Measurements from ENCODE around the gene CUBN.

Gene CUBN

GRCh38 chr10:16960551-16960950, 169.1 kb downstream of the CUBN start:
- Histone ChIP-seq H3K9me3 (ENCODE audit: control insufficient read depth, insufficient read depth, low read length) (no peaks in the 10 kb centered on the region), H3K4me1 (ENCODE audit: control insufficient read depth, insufficient read depth, low read length) (no peaks in the 10 kb centered on the region), H3K9ac (ENCODE audit: low read depth, low read length) (no peak overlapping the region), H3K36me3 (ENCODE audit: control insufficient read depth, insufficient read depth, low read length) (no peaks in the 10 kb centered on the region), H3K27me3 (ENCODE audit: control insufficient read depth, insufficient read depth, low read length) (no peaks in the 10 kb centered on the region), H3K4me3 (ENCODE audit: low read depth, low read length) (no peak overlapping the region)

GRCh38 chr10:16957038-16957437, 172.6 kb downstream of the CUBN start:
- no peaks in the 10 kb centered on the region for H3K27me3 ChIP-seq (ENCODE audit: control insufficient read depth, insufficient read depth, low read length)
- H3K9ac ChIP-seq (ENCODE audit: low read depth, low read length): no peak overlapping the region
- H3K4me3 ChIP-seq (ENCODE audit: low read depth, low read length): no peak overlapping the region
- no peaks in the 10 kb centered on the region for H3K4me1 ChIP-seq (ENCODE audit: control insufficient read depth, insufficient read depth, low read length)
- no peaks in the 10 kb centered on the region for H3K36me3 ChIP-seq (ENCODE audit: control insufficient read depth, insufficient read depth, low read length)
- H3K9me3 ChIP-seq (ENCODE audit: control insufficient read depth, insufficient read depth, low read length): no peaks in the 10 kb centered on the region

GRCh38 chr10:16954280-16955030, 175.2 kb downstream of the CUBN start:
- Histone ChIP-seq H3K9me3 (ENCODE audit: control insufficient read depth, insufficient read depth, low read length) (no peaks in the 10 kb centered on the region), H3K27me3 (ENCODE audit: control insufficient read depth, insufficient read depth, low read length) (no peaks in the 10 kb centered on the region), H3K4me1 (ENCODE audit: control insufficient read depth, insufficient read depth, low read length) (peaks cover 7% of the 10 kb centered on the region), H3K4me3 (ENCODE audit: low read depth, low read length) (no peak overlapping the region), H3K36me3 (ENCODE audit: control insufficient read depth, insufficient read depth, low read length) (no peaks in the 10 kb centered on the region), H3K9ac (ENCODE audit: low read depth, low read length) (no peak overlapping the region)

GRCh38 chr10:16953270-16953669, 176.3 kb downstream of the CUBN start:
- Histone ChIP-seq H3K36me3 (ENCODE audit: control insufficient read depth, insufficient read depth, low read length) (no peaks in the 10 kb centered on the region), H3K4me1 (ENCODE audit: control insufficient read depth, insufficient read depth, low read length) (peaks cover 7% of the 10 kb centered on the region), H3K9me3 (ENCODE audit: control insufficient read depth, insufficient read depth, low read length) (no peaks in the 10 kb centered on the region), H3K27me3 (ENCODE audit: control insufficient read depth, insufficient read depth, low read length) (no peaks in the 10 kb centered on the region), H3K4me3 (ENCODE audit: low read depth, low read length) (no peak overlapping the region), H3K9ac (ENCODE audit: low read depth, low read length) (no peak overlapping the region)

- H3K27me3 ChIP-seq (ENCODE audit: control insufficient read depth, insufficient read depth, low read length): no peaks in the 10 kb centered on the region
- peaks cover 7% of the 10 kb centered on the region for H3K4me1 ChIP-seq (ENCODE audit: control insufficient read depth, insufficient read depth, low read length)
- H3K9ac ChIP-seq (ENCODE audit: low read depth, low read length): no peak overlapping the region
- H3K36me3 ChIP-seq (ENCODE audit: control insufficient read depth, insufficient read depth, low read length): no peaks in the 10 kb centered on the region
- no peaks in the 10 kb centered on the region for H3K9me3 ChIP-seq (ENCODE audit: control insufficient read depth, insufficient read depth, low read length)
- no peak overlapping the region for H3K4me3 ChIP-seq (ENCODE audit: low read depth, low read length)
Observed at GRCh38 chr10:16952610-16953009, 177.0 kb downstream of the CUBN start.

- Histone ChIP-seq H3K9me3 (ENCODE audit: control insufficient read depth, insufficient read depth, low read length) (no peaks in the 10 kb centered on the region), H3K4me3 (ENCODE audit: low read depth, low read length) (no peak overlapping the region), H3K9ac (ENCODE audit: low read depth, low read length) (no peak overlapping the region), H3K36me3 (ENCODE audit: control insufficient read depth, insufficient read depth, low read length) (no peaks in the 10 kb centered on the region), H3K27me3 (ENCODE audit: control insufficient read depth, insufficient read depth, low read length) (no peaks in the 10 kb centered on the region), H3K4me1 (ENCODE audit: control insufficient read depth, insufficient read depth, low read length) (peaks cover 7% of the 10 kb centered on the region)
Observed at GRCh38 chr10:16952080-16952479, 177.5 kb downstream of the CUBN start.

GRCh38 chr10:16950656-16951601, 178.7 kb downstream of the CUBN start:
- Histone ChIP-seq H3K36me3 (ENCODE audit: control insufficient read depth, insufficient read depth, low read length) (no peaks in the 10 kb centered on the region), H3K27me3 (ENCODE audit: control insufficient read depth, insufficient read depth, low read length) (no peaks in the 10 kb centered on the region), H3K9me3 (ENCODE audit: control insufficient read depth, insufficient read depth, low read length) (no peaks in the 10 kb centered on the region), H3K4me3 (ENCODE audit: low read depth, low read length) (no peak overlapping the region), H3K4me1 (ENCODE audit: control insufficient read depth, insufficient read depth, low read length) (peaks cover 7% of the 10 kb centered on the region), H3K9ac (ENCODE audit: low read depth, low read length) (no peak overlapping the region)

GRCh38 chr10:16949816-16950215, 179.8 kb downstream of the CUBN start:
- no peak overlapping the region for H3K4me3 ChIP-seq (ENCODE audit: low read depth, low read length)
- H3K9ac ChIP-seq (ENCODE audit: low read depth, low read length): no peak overlapping the region
- peaks cover 7% of the 10 kb centered on the region for H3K4me1 ChIP-seq (ENCODE audit: control insufficient read depth, insufficient read depth, low read length)
- H3K36me3 ChIP-seq (ENCODE audit: control insufficient read depth, insufficient read depth, low read length): no peaks in the 10 kb centered on the region
- H3K27me3 ChIP-seq (ENCODE audit: control insufficient read depth, insufficient read depth, low read length): no peaks in the 10 kb centered on the region
- no peaks in the 10 kb centered on the region for H3K9me3 ChIP-seq (ENCODE audit: control insufficient read depth, insufficient read depth, low read length)

- Histone ChIP-seq H3K27me3 (ENCODE audit: control insufficient read depth, insufficient read depth, low read length) (no peaks in the 10 kb centered on the region), H3K36me3 (ENCODE audit: control insufficient read depth, insufficient read depth, low read length) (no peaks in the 10 kb centered on the region), H3K4me3 (ENCODE audit: low read depth, low read length) (no peak overlapping the region), H3K4me1 (ENCODE audit: control insufficient read depth, insufficient read depth, low read length) (peaks cover 7% of the 10 kb centered on the region), H3K9me3 (ENCODE audit: control insufficient read depth, insufficient read depth, low read length) (no peaks in the 10 kb centered on the region), H3K9ac (ENCODE audit: low read depth, low read length) (no peak overlapping the region)
Observed at GRCh38 chr10:16948361-16948760, 181.2 kb downstream of the CUBN start.

- Histone ChIP-seq H3K9ac (ENCODE audit: low read depth, low read length) (no peak overlapping the region), H3K9me3 (ENCODE audit: control insufficient read depth, insufficient read depth, low read length) (no peaks in the 10 kb centered on the region), H3K4me3 (ENCODE audit: low read depth, low read length) (no peak overlapping the region), H3K27me3 (ENCODE audit: control insufficient read depth, insufficient read depth, low read length) (no peaks in the 10 kb centered on the region), H3K4me1 (ENCODE audit: control insufficient read depth, insufficient read depth, low read length) (peaks cover 7% of the 10 kb centered on the region), H3K36me3 (ENCODE audit: control insufficient read depth, insufficient read depth, low read length) (no peaks in the 10 kb centered on the region)
Observed at GRCh38 chr10:16947069-16947468, 182.5 kb downstream of the CUBN start.

- Histone ChIP-seq H3K9me3 (ENCODE audit: control insufficient read depth, insufficient read depth, low read length) (no peaks in the 10 kb centered on the region), H3K9ac (ENCODE audit: low read depth, low read length) (no peak overlapping the region), H3K27me3 (ENCODE audit: control insufficient read depth, insufficient read depth, low read length) (no peaks in the 10 kb centered on the region)
Observed at GRCh38 chr10:16945593-16945992, 184.0 kb downstream of the CUBN start.

GRCh38 chr10:16944986-16945385, 184.6 kb downstream of the CUBN start:
- H3K4me1 ChIP-seq (ENCODE audit: control insufficient read depth, insufficient read depth, low read length): no peaks in the 10 kb centered on the region
- H3K4me3 ChIP-seq (ENCODE audit: low read depth, low read length): no peak overlapping the region
- H3K9ac ChIP-seq (ENCODE audit: low read depth, low read length): no peak overlapping the region
- no peaks in the 10 kb centered on the region for H3K27me3 ChIP-seq (ENCODE audit: control insufficient read depth, insufficient read depth, low read length)
- H3K9me3 ChIP-seq (ENCODE audit: control insufficient read depth, insufficient read depth, low read length): no peaks in the 10 kb centered on the region
- no peaks in the 10 kb centered on the region for H3K36me3 ChIP-seq (ENCODE audit: control insufficient read depth, insufficient read depth, low read length)

More at GRCh38 chr10:16945593-16945992, 184.0 kb downstream of the CUBN start:
- H3K4me1 ChIP-seq (ENCODE audit: control insufficient read depth, insufficient read depth, low read length): peaks cover 1% of the 10 kb centered on the region
- no peak overlapping the region for H3K4me3 ChIP-seq (ENCODE audit: low read depth, low read length)
- H3K36me3 ChIP-seq (ENCODE audit: control insufficient read depth, insufficient read depth, low read length): no peaks in the 10 kb centered on the region
